Effector memory CD8-positive, alpha-beta T cell (primary cell): ENCODE data around the gene PPFIA2.
"Not testable (repeated sequence)": the region's sequence is repeated elsewhere in the genome, so short reads cannot be mapped to it uniquely, and the experiment has no call there.

ENCODE experiments used
- ATAC-seq: fragments of 150-1000 bp; cut with Tn5 transposase; replicated peaks from 2 replicates; pipeline ENCODE4 v1.10.0; 2021; ENCODE audit warnings: mild to moderate bottlenecking, moderate library complexity
- DNase-seq, 3 experiments: peaks; one replicate each; pipeline ENCODE4 v3.0.0; 2021
- H3K27ac Mint-ChIP-seq, 2 donors: one replicate each; pipeline ENCODE4 v1.8.0; 2022; ENCODE audit warnings: mild to moderate bottlenecking in 2 of 2, mixed read lengths in 2 of 2, moderate library complexity in 2 of 2
- H3K27me3 Mint-ChIP-seq, 2 donors: one replicate each; pipeline ENCODE4 v1.8.0; 2022; ENCODE audit warnings: mixed read lengths in 2 of 2
- H3K36me3 Mint-ChIP-seq: one replicate; pipeline ENCODE4 v1.8.0; 2022; ENCODE audit warnings: mild to moderate bottlenecking, moderate library complexity, mixed read lengths; ENCODE audit not compliant: insufficient read depth
- H3K4me1 Mint-ChIP-seq, 2 donors: one replicate each; pipeline ENCODE4 v1.8.0; 2022; ENCODE audit warnings: low read depth in 2 of 2, mixed read lengths in 2 of 2
- H3K4me3 Mint-ChIP-seq, 2 donors: one replicate each; pipeline ENCODE4 v1.8.0; 2022; ENCODE audit warnings: mild to moderate bottlenecking in 2 of 2, mixed read lengths in 2 of 2, moderate library complexity in 2 of 2
- H3K9me3 Mint-ChIP-seq, 2 donors: one replicate each; pipeline ENCODE4 v1.8.0; 2022; ENCODE audit warnings: mixed read lengths in 2 of 2

The PPFIA2 gene

DNA sequence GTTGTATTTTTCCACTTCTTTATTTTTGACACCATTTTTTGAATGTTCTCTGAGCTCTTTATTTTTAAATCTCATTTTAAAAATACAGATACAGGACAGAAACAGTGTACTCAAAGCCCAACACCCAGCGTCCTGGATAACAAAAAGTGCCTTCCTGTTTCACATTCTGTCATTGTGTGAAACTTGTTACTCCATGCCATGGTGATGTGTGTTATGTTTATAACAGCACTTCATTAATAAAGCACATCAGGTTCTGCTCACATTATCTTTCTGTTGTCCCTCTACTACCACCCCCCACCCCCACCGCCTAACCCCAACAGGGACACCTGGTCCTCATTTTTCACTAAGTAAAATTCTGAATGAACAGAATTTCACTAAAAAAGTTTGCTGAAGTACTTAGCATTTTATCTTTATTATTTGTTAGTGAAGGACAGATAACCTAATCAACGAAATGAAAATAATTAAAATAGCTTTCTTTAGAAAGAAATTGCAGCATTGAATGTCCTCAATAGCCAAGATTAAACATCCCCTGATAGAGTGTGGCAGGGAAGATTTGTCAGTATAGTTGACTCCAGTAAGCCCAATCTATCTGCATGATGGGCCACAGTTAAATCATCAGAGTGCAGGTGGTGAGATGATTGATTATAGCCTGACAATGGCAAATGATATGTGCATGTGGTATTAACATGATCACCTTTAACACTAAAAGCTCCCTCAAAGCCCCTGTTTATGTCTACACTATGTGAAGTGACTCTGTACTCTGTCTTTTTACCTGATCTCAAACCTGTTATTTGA, 527.4 kb downstream of the PPFIA2 start:
- Mint-ChIP-seq H3K27ac (no peak overlapping the region), H3K4me3 (no peak overlapping the region), H3K36me3 (no peaks in the 10 kb centered on the region), H3K27me3 (no peaks in the 10 kb centered on the region), H3K4me1 (no peaks in the 10 kb centered on the region), H3K9me3 (peaks cover 0 to 5% of the 10 kb centered on the region in 2 donors)
- DNase-seq (no peak), ATAC-seq (no peak)

DNA sequence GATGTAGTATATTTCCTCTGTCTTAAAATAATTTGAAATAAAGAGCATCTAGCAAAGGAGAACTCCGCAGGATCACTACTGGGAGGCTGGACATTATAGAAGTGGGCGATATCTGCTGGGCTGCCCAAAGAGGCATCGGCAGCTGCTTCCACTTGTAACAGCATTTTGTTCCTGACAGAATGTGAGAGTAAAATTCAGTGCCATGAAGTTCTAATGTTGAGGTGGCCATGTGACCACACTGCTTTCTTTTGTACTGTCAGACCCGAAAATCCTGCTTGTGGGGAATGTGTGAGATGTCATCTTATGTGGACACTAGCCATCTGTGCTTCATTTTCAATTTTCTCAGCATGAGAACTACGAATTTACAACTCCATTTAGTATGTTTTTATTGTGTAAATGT, 529.4 kb downstream of the PPFIA2 start:
- H3K27ac Mint-ChIP-seq = no peak overlapping the region

DNA sequence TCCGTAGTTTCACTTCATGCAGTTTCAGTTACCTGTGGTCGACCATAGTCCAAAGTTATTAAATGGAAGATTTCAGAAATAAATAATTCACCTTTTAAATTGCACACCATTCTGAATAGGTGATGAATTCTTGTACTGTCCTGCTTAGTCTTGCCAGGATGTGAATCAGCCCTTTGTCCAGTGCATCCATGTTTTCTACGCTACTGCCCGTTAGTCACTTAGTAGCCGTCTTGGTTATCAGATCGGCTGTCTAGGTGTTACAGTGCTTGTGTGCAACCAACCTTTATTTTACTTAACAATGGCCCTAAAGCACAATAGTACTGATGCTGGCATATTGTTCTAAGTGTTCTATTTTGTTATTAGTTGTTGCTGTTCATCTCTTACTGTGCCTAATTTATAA, 534.5 kb downstream of the PPFIA2 start:
- DNase-seq (no peak), ATAC-seq (no peak)
- H3K9me3 Mint-ChIP-seq = peaks cover 9 to 16% of the 10 kb centered on the region in 2 donors
- H3K36me3 Mint-ChIP-seq = no peaks in the 10 kb centered on the region
- no peak overlapping the region for H3K4me3 Mint-ChIP-seq
- no peaks in the 10 kb centered on the region for H3K4me1 Mint-ChIP-seq
- no peaks in the 10 kb centered on the region for H3K27me3 Mint-ChIP-seq
- H3K27ac Mint-ChIP-seq = no peak overlapping the region

More for the DNA sequence above, 529.4 kb downstream of the PPFIA2 start:
- DNase-seq (no peak), ATAC-seq (no peak)
- H3K9me3 Mint-ChIP-seq = peaks cover 12 to 16% of the 10 kb centered on the region in 2 donors
- H3K4me1 Mint-ChIP-seq = no peaks in the 10 kb centered on the region
- no peaks in the 10 kb centered on the region for H3K27me3 Mint-ChIP-seq
- no peaks in the 10 kb centered on the region for H3K36me3 Mint-ChIP-seq
- no peak overlapping the region for H3K4me3 Mint-ChIP-seq

DNA sequence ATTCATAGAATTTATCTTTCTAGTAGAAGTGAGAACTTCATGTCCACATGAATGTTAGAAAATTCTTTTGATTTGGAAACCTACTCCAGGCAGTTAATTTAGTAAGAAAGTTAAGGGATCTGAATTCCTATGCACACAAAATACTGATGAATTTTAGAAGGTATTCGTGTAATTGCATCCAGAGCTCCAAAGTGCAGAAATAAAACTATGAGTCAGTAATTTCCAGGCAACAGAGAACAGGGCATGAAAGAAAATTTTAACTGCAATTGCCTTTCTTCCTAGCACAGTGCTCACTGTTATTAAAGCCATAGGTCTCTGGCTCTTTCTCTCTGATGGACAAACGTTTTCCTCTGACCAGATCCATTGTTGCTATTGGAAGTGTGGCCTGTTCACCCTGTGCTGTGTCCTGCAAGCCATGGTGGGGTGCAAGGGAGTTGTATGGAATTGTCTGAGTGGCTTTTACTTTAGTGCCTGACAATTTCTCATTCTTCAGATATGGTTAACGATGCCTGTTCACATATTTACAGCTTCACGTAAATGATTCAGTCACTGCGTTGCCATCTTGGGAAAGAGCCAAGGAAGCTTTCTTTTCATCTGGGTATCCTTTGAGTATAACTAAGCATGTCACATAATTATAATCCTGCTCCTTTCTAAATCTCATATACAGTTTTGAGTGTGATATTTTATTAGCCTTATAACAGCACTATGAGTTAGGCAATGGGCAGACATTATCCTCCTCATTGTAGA, 536.1 kb downstream of the PPFIA2 start:
- peaks cover 7 to 16% of the 10 kb centered on the region in 2 donors for H3K9me3 Mint-ChIP-seq
- no peak overlapping the region for H3K4me3 Mint-ChIP-seq
- ATAC-seq = no peak
- H3K4me1 Mint-ChIP-seq = no peaks in the 10 kb centered on the region
- no peak overlapping the region for H3K27ac Mint-ChIP-seq
- no peaks in the 10 kb centered on the region for H3K36me3 Mint-ChIP-seq
- DNase-seq = no peak
- H3K27me3 Mint-ChIP-seq = no peaks in the 10 kb centered on the region

- Mint-ChIP-seq H3K27ac (no peak overlapping the region), H3K27me3 (no peaks in the 10 kb centered on the region), H3K36me3 (no peaks in the 10 kb centered on the region), H3K4me1 (no peaks in the 10 kb centered on the region), H3K9me3 (peaks cover 7 to 16% of the 10 kb centered on the region in 2 donors), H3K4me3 (no peak overlapping the region)
- no peak for ATAC-seq
- DNase-seq = no peak
Measured at GRCh38 chr12:81221681-81222080, 537.5 kb downstream of the PPFIA2 start.

DNA sequence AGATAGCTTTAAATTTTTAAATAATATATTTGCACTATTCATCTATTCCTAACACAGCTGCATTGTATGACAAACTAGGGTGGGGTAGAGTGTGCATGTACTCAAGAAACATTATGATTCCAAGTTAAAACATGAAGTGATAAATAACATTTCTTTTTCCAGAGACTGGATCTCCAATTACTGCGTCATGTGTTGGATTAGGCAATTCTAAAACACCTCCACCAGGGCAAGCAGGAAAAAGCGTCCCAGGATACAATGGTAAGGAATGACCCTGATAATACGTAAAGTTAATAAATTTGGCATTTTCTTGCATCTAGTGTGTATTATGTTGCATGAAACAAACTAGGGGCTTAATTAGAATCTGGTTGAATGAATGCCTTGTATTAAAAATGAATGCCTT, 542.4 kb downstream of the PPFIA2 start:
- Mint-ChIP-seq H3K9me3 (peaks cover 12 to 21% of the 10 kb centered on the region in 2 donors), H3K4me3 (no peak overlapping the region), H3K27me3 (no peaks in the 10 kb centered on the region), H3K27ac (no peak overlapping the region), H3K4me1 (no peaks in the 10 kb centered on the region), H3K36me3 (no peaks in the 10 kb centered on the region)
- DNase-seq = no peak
- no peak for ATAC-seq

DNA sequence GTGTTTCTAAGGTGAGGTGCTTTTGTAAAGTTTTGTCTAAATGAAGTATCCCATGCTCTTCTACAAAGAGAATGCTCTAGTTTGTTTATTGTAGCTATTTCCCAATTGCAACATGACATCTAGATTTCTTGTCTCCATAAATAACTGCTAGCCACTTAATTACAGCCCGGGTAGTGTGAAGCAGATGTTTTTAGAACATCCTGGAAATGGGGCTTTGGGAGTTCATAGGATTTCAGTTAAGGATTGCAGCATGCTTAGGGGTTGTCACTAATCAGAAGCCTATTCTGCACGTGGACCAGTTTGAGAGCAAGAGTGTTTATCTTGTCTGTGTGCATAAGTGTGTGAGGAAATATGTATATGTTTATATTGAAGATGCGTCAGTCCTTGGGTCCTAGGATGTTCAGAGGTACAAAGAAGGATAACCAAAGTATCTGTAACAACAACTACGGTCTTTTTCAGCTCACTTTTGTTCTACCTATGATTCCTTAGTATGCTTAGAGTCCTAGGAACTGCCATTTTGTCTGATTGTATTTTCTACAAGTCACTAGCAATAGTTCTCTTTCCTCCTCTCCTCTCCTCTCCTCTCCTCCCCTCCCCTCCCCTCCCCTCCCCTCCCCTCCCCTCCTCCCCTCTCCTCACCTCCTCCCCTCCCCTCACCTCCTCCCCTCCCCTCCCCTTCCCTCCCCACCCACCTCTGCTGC, 546.0 kb downstream of the PPFIA2 start:
- no peaks in the 10 kb centered on the region for H3K4me1 Mint-ChIP-seq
- H3K27ac Mint-ChIP-seq = no peak overlapping the region

GRCh38 chr12:81211306-81211705, 547.8 kb downstream of the PPFIA2 start:
- peaks cover 14 to 34% of the 10 kb centered on the region in 2 donors for H3K9me3 Mint-ChIP-seq
- no peaks in the 10 kb centered on the region for H3K27me3 Mint-ChIP-seq
- ATAC-seq = no peak
- DNase-seq = no peak
- H3K4me1 Mint-ChIP-seq = no peaks in the 10 kb centered on the region
- H3K27ac Mint-ChIP-seq = no peak overlapping the region
- H3K36me3 Mint-ChIP-seq = no peaks in the 10 kb centered on the region
- H3K4me3 Mint-ChIP-seq = no peak overlapping the region

More for the DNA sequence above, 546.0 kb downstream of the PPFIA2 start:
- DNase-seq (no peak), ATAC-seq (no peak)
- Mint-ChIP-seq H3K4me3 (no peak overlapping the region), H3K9me3 (peaks cover 13 to 32% of the 10 kb centered on the region in 2 donors), H3K36me3 (no peaks in the 10 kb centered on the region), H3K27me3 (no peaks in the 10 kb centered on the region)

- H3K4me3 Mint-ChIP-seq, H3K27me3 Mint-ChIP-seq, H3K27ac Mint-ChIP-seq, ATAC-seq, H3K4me1 Mint-ChIP-seq, H3K36me3 Mint-ChIP-seq, DNase-seq: not testable (repeated sequence)
- H3K9me3 Mint-ChIP-seq = peaks cover 12 to 34% of the 10 kb centered on the region in 2 donors
Measured at GRCh38 chr12:81209772-81210225, 549.4 kb downstream of the PPFIA2 start.

DNA sequence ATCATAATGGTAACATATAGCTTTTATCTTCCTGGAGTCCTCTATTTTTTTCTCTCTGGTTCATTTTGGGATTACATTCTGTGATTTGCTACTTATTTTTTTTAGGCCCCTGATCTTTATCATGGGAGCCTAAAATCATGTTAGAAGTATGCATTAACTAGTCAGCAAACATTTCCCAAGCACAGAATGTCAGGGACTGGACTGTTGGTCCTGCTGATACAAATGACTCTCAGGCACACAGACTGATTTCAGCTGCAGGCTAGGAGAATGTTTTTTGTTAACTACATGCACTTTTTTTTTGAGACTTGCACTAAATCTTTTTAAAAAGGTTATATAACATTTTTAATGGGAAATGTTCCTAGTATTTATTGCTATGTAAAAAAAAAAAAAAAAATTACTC, 550.1 kb downstream of the PPFIA2 start:
- no peak overlapping the region for H3K27ac Mint-ChIP-seq
- H3K4me1 Mint-ChIP-seq = no peaks in the 10 kb centered on the region
- no peak for ATAC-seq
- H3K4me3 Mint-ChIP-seq = no peak overlapping the region
- H3K27me3 Mint-ChIP-seq = no peaks in the 10 kb centered on the region
- H3K9me3 Mint-ChIP-seq = peaks cover 12 to 32% of the 10 kb centered on the region in 2 donors
- H3K36me3 Mint-ChIP-seq = no peaks in the 10 kb centered on the region
- DNase-seq = no peak

DNA sequence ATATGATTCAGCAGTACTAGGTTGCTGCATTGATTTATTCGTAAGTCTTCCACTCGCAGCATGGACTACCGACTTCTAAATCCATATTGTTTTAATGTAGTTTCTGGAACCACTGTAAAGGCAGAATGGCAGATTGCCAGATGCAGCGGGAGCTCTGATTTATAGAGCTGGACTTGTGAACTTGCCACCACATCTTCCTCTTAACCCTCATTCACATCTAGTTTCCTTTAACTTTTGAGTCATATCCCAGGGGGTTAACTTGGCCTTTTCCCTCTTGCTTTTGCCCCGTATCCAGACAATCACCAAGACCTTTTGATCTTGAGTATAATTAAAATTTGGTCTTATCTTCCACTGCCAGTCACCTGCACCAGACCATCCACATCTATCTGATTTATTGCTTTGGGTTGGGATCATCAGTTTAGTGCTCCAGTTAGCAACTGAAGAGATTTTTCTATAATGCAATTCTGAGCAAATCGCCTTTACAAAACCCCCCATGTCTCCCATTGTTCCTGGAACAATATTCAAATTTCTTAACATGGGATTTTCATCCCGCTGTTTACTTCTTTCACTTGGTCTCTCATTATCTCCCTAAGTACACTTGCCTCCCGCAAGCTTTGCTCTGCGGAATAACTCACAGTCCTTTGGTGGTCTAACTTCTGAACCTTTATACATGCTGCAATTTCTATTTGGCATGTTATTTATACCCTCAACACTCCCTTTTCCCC, 550.8 kb downstream of the PPFIA2 start:
- no peaks in the 10 kb centered on the region for H3K4me1 Mint-ChIP-seq
- ATAC-seq (no peak), DNase-seq (no peak)
- H3K4me3 Mint-ChIP-seq = no peak overlapping the region
- peaks cover 8 to 26% of the 10 kb centered on the region in 2 donors for H3K9me3 Mint-ChIP-seq
- H3K27me3 Mint-ChIP-seq = no peaks in the 10 kb centered on the region
- H3K36me3 Mint-ChIP-seq = no peaks in the 10 kb centered on the region
- H3K27ac Mint-ChIP-seq = no peak overlapping the region
